RKO (cell line): Measurements from ENCODE around the gene ACTR1B.
"Not testable (repeated sequence)": the region's sequence is repeated elsewhere in the genome, so short reads cannot be mapped to it uniquely, and the experiment has no call there.

Experiments used
- DNase-seq: peaks from one replicate; pipeline ENCODE4 v3.0.0-alpha.2; 2016; ENCODE audit warnings: low spot score

The ACTR1B gene

DNA sequence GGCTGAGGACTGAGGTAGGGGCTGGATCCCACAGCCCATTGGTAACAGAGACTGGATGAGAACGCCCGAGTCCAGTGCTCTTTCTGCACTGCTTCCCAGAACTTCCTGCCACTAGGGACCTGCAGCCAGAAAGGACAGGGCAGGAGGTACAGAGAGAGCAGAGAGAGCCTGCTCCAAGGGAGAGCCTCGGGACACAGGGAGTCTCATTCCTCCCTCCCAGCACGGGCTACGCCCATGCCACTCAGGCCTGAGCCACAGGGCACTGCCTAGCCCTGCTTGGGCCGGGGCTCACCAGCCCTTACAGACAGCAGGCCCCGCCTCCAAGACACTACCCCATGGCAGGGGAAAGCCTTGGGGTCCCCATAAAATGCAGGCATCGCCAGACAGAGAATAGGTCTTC is 48.1 kb downstream of the ACTR1B start:
- DNase-seq = not testable (repeated sequence)

GRCh38 chr2:97611895-97612294 is 51.9 kb downstream of the ACTR1B start:
- DNase-seq = not testable (repeated sequence)

- not testable (repeated sequence) for DNase-seq
Observed at GRCh38 chr2:97608745-97609144, 55.1 kb downstream of the ACTR1B start.
